Testis (tissue), 2 donors: Measurements from ENCODE around the gene ITPA.

ENCODE experiments used
- CTCF ChIP-seq, 3 experiments: fragments of 450-650 bp in 2 of 3; fragments of 200-600 bp in 1 of 3; sonication (generic) in 1 of 3; IDR thresholded peaks; one replicate each; pipeline ENCODE4 v1.5.1; 2016 to 2019; ENCODE audit warnings: antibody characterized with exemption in 3 of 3, mild to moderate bottlenecking in 2 of 3, moderate library complexity in 1 of 3
- POLR2A ChIP-seq: fragments of 450-650 bp; IDR thresholded peaks from one replicate; pipeline ENCODE4 v1.6.1; 2017; ENCODE audit warnings: antibody characterized with exemption, mild to moderate bottlenecking, moderate library complexity

GRCh38 chr20:3221398-3222226 lies 12.3 kb downstream of the ITPA start:
- TF ChIP-seq POLR2A (no peak), CTCF (IDR thresholded peaks at IDR 0.05) (no peak)
